Ovary (tissue), 3 donors: ENCODE results near the gene EDC3.

Experiments used
- CTCF ChIP-seq, 3 donors: fragments of 450-650 bp in 2 of 3; fragments of 200-600 bp in 1 of 3; IDR thresholded peaks; one replicate each; pipeline versions ENCODE4 v1.5.1 to v1.8.0; 2016 to 2022; ENCODE audit warnings: antibody characterized with exemption in 3 of 3, mild to moderate bottlenecking in 1 of 3
- EP300 ChIP-seq: sonication (generic); formaldehyde crosslinking; IDR thresholded peaks from one replicate; pipeline ENCODE4 v1.6.1; 2017; ENCODE audit warnings: antibody characterized with exemption
- POLR2A ChIP-seq: fragments of 450-650 bp; IDR thresholded peaks from one replicate; pipeline ENCODE4 v1.6.1; 2017; ENCODE audit warnings: antibody characterized with exemption, mild to moderate bottlenecking, moderate library complexity
- donor health status: DM: no; HTN: no; CAD: no.

GRCh38 chr15:74589826-74590225 lies 106.0 kb downstream of the EDC3 start:
- TF ChIP-seq CTCF (IDR thresholded peaks at IDR 0.05) (no peak), POLR2A (no peak), EP300 (no peak)
